ENCODE data around the gene UNC5C.
A peak's percentile ranks its signal among the peaks of the same experiment; 100 is the strongest.

Gene UNC5C

GRCh38 chr4:95560774-95561173, 12.0 kb upstream of the UNC5C start:
- H3K27ac ChIP-seq: no peak overlapping the region
- TF ChIP-seq, protein P1, sequence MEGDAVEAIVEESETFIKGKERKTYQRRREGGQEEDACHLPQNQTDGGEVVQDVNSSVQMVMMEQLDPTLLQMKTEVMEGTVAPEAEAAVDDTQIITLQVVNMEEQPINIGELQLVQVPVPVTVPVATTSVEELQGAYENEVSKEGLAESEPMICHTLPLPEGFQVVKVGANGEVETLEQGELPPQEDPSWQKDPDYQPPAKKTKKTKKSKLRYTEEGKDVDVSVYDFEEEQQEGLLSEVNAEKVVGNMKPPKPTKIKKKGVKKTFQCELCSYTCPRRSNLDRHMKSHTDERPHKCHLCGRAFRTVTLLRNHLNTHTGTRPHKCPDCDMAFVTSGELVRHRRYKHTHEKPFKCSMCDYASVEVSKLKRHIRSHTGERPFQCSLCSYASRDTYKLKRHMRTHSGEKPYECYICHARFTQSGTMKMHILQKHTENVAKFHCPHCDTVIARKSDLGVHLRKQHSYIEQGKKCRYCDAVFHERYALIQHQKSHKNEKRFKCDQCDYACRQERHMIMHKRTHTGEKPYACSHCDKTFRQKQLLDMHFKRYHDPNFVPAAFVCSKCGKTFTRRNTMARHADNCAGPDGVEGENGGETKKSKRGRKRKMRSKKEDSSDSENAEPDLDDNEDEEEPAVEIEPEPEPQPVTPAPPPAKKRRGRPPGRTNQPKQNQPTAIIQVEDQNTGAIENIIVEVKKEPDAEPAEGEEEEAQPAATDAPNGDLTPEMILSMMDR (IDR thresholded peaks at IDR 0.05): no peak
- no peaks in the 10 kb centered on the region for H3K9me3 ChIP-seq
- no peaks in the 10 kb centered on the region for H3K36me3 ChIP-seq
- no peak overlapping the region for H3K4me3 ChIP-seq (ENCODE audit: low read depth in 1 of 2, low read length in 1 of 2)
- H3K27me3 ChIP-seq: no peaks in the 10 kb centered on the region
- no peaks in the 10 kb centered on the region for H3K4me1 ChIP-seq (ENCODE audit: control insufficient read depth in 1 of 2, insufficient read depth in 1 of 2, low read depth in 1 of 2, low read length in 1 of 2)

- peaks cover 13% of the 10 kb centered on the region for H3K27me3 ChIP-seq
- H3K4me1 ChIP-seq (ENCODE audit: control insufficient read depth in 1 of 2, insufficient read depth in 1 of 2, low read depth in 1 of 2, low read length in 1 of 2): no peaks in the 10 kb centered on the region
- TF ChIP-seq, protein P1 (IDR thresholded peaks at IDR 0.05): no peak
- no peak overlapping the region for H3K27ac ChIP-seq
- no peaks in the 10 kb centered on the region for H3K9me3 ChIP-seq
- no peaks in the 10 kb centered on the region for H3K36me3 ChIP-seq
- H3K4me3 ChIP-seq (ENCODE audit: low read depth in 1 of 2, low read length in 1 of 2): no peak overlapping the region
Observed at GRCh38 chr4:95556207-95556859, 7.6 kb upstream of the UNC5C start.

DNA sequence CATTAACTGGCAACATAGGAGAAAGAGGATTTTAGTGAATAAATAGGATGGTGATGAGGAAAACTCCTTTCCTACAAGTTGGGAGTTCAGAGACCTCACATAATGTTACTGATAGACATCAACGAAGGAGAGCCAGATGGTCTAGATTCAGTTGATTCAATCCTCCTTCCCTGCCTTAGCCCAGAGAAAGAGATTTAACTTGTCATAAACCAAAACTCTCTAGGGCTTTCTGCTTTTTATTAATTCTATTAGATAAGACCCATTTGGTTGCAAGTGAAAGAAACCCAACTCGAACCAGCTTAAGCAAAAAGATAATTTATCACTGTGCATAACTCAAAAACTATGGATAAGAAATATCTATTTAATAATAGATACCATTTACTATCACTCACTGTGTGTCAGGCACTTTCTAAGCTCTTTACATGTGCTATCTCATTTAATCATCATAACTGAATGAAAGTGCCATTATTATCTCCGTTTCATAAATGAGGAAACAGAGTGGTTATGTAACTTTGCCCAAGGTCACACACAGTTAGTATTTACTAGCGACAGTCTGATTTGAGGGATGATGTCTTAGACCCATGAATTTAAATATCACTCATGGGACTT, 4.3 kb upstream of the UNC5C start:
- H3K4me3 ChIP-seq (ENCODE audit: low read depth in 1 of 2, low read length in 1 of 2): no peak overlapping the region
- H3K27me3 ChIP-seq: peaks cover 46% of the 10 kb centered on the region
- no peaks in the 10 kb centered on the region for H3K9me3 ChIP-seq

GRCh38 chr4:95551653-95552052, 2.9 kb upstream of the UNC5C start:
- Histone ChIP-seq H3K4me3 (ENCODE audit: low read depth in 1 of 2, low read length in 1 of 2) (no peak overlapping the region), H3K27me3 (peaks cover 60% of the 10 kb centered on the region), H3K9me3 (no peaks in the 10 kb centered on the region), H3K4me1 (ENCODE audit: control insufficient read depth in 1 of 2, insufficient read depth in 1 of 2, low read depth in 1 of 2, low read length in 1 of 2) (peaks cover 5 to 14% of the 10 kb centered on the region in 2 experiments), H3K27ac (no peak overlapping the region), H3K36me3 (no peaks in the 10 kb centered on the region)
- TF ChIP-seq, protein P1 (IDR thresholded peaks at IDR 0.05): no peak

More for the DNA sequence above, 4.3 kb upstream of the UNC5C start:
- H3K36me3 ChIP-seq: no peaks in the 10 kb centered on the region
- peaks cover 5 to 14% of the 10 kb centered on the region in 2 experiments for H3K4me1 ChIP-seq (ENCODE audit: control insufficient read depth in 1 of 2, insufficient read depth in 1 of 2, low read depth in 1 of 2, low read length in 1 of 2)
- TF ChIP-seq, protein P1 (IDR thresholded peaks at IDR 0.05): no peak
- H3K27ac ChIP-seq: no peak overlapping the region

GRCh38 chr4:95550115-95550987, 1.6 kb upstream of the UNC5C start:
- Histone ChIP-seq H3K4me3 (ENCODE audit: low read depth in 1 of 2, low read length in 1 of 2) (peak overlapping the region; percentile 39 to 47), H3K4me1 (ENCODE audit: control insufficient read depth in 1 of 2, insufficient read depth in 1 of 2, low read depth in 1 of 2, low read length in 1 of 2) (peaks cover 5 to 14% of the 10 kb centered on the region in 2 experiments), H3K9me3 (no peaks in the 10 kb centered on the region), H3K27ac (no peak overlapping the region), H3K36me3 (no peaks in the 10 kb centered on the region), H3K27me3 (peaks cover 73% of the 10 kb centered on the region)
- TF ChIP-seq, protein P1 (IDR thresholded peaks at IDR 0.05): no peak
